ENCODE data around the gene GSN. TPM values are rescaled to one million over a fixed set of nuclear protein-coding genes. Genes with fewer than 3 reads are reported as not detected.

GSN gene
- total and polyA plus RNA-seq, 2 of the 8 experiments (the other 6 are each of a cell fraction or from before 2014, with no cell fraction given) = 52.3 to 94.5 TPM

GRCh38 chr9:121324316-121324715 lies 56.4 kb downstream of the GSN start:
- H3K14ac ChIP-seq (ENCODE audit: insufficient read length) = no peak overlapping the region
- no peak overlapping the region for H3K4ac ChIP-seq (replicated peaks; ENCODE audit: insufficient read length, low read depth, low read length)

More at GRCh38 chr9:121324316-121324715, 56.4 kb downstream of the GSN start:
- H2BK5ac ChIP-seq (ENCODE audit: low read depth, low read length) = no peak overlapping the region
- H3K36me3 ChIP-seq (ENCODE audit: control insufficient read depth in 2 of 4, insufficient read depth in 4 of 4, low read length in 3 of 4) = peaks cover 0 to 6% (median 3%) of the 10 kb centered on the region in 4 experiments; a peak in 3 of 8 replicates
- H3K27ac ChIP-seq (ENCODE audit: low read depth, low read length) = no peak overlapping the region
- no peak for TF ChIP-seq EGR1 (IDR thresholded peaks at IDR 0.05; ENCODE audit: borderline replicate concordance, low read depth, low read length)
- no peak for TF ChIP-seq JUND (IDR thresholded peaks at IDR 0.05; ENCODE audit: low read length)
- no peak for TF ChIP-seq RNF2 (IDR thresholded peaks at IDR 0.05; ENCODE audit: borderline replicate concordance, low read depth, low read length, missing control alignments, poor library complexity, severe bottlenecking)
- TF ChIP-seq CEBPB (IDR thresholded peaks at IDR 0.05; ENCODE audit: low read depth, low read length) = no peak
- no peak overlapping the region for H4K5ac ChIP-seq (ENCODE audit: insufficient read length, low read depth, low read length)
- no peak overlapping the region for H2AK5ac ChIP-seq (ENCODE audit: low read depth, low read length)
- no peak overlapping the region for H2AFZ ChIP-seq (ENCODE audit: low read length)
- H4K8ac ChIP-seq (ENCODE audit: extremely low read depth, insufficient read depth, low read length) = no peak overlapping the region
- DNase-seq (ENCODE audit: low read depth in 1 of 2, low spot score in 2 of 2) (no peak), FAIRE-seq (no peak)
- H3K4me3 ChIP-seq (ENCODE audit: extremely low read depth in 1 of 4, insufficient read depth in 2 of 4, low read depth in 3 of 4, low read length in 4 of 4) = no peak overlapping the region
- no peaks in the 10 kb centered on the region for H3K23me2 ChIP-seq (ENCODE audit: low read depth, low read length)
- no peak overlapping the region for H2BK12ac ChIP-seq (ENCODE audit: low read depth, low read length)
- no peaks in the 10 kb centered on the region for H3K79me2 ChIP-seq (ENCODE audit: control insufficient read depth in 1 of 2, insufficient read depth in 2 of 2, low read length in 2 of 2)
- no peak overlapping the region for H3K23ac ChIP-seq (ENCODE audit: insufficient read length)
- no peak overlapping the region for H3K9ac ChIP-seq (replicated peaks in 1 of 4; ENCODE audit: extremely low read depth in 1 of 4, low read depth in 3 of 4, low read length in 3 of 4)
- H3K56ac ChIP-seq (replicated peaks; ENCODE audit: insufficient read length, low read depth, low read length) = no peak overlapping the region
- WGBS, 2 experiments (ENCODE audit: extremely low coverage in 1 of 2, insufficient coverage in 1 of 2, insufficient read length in 1 of 2, insufficient replicate concordance in 2 of 2, low coverage in 1 of 2, low lambda C conversion rate in 2 of 2, missing lambda C conversion rate in 1 of 2) = 85% methylated on average over 5 of the region's 5 CpGs; no CpG with 5 or more reads in 1 of the 2 experiments
- peaks cover 0 to 3% of the 10 kb centered on the region in 2 experiments for H4K20me1 ChIP-seq (replicated peaks in 1 of 2; ENCODE audit: control insufficient read depth in 1 of 2, insufficient read depth in 2 of 2, low read length in 2 of 2)
- H2BK15ac ChIP-seq (ENCODE audit: low read length) = no peak overlapping the region
- no peaks in the 10 kb centered on the region for H3K4me1 ChIP-seq (replicated peaks in 1 of 4; ENCODE audit: control insufficient read depth in 3 of 4, insufficient read depth in 4 of 4, low read length in 3 of 4)
- no peak overlapping the region for H2BK20ac ChIP-seq (ENCODE audit: low read length)
- ChIA-PET POLR2A (ENCODE audit: partially characterized antibody) (no interaction called here), CTCF (ENCODE audit: partially characterized antibody) (interaction anchor here (0.7 to 2.3 kb wide), 2 partner anchors 47 to 75 kb away, joined by 3 to 6 read pairs; no protein-coding TSS in a partner anchor)
- H4K91ac ChIP-seq (replicated peaks; ENCODE audit: insufficient read length, low read length) = no peak overlapping the region
- H3K9me3 ChIP-seq (ENCODE audit: insufficient read depth in 2 of 2, low read depth in 1 of 2, low read length in 1 of 2) = no peaks in the 10 kb centered on the region
- H3K79me1 ChIP-seq (ENCODE audit: low read depth, low read length) = no peaks in the 10 kb centered on the region
- H3K4me2 ChIP-seq (ENCODE audit: insufficient read depth in 1 of 2, low read depth in 2 of 2, low read length in 2 of 2) = no peak overlapping the region
- no peaks in the 10 kb centered on the region for H3K27me3 ChIP-seq (replicated peaks in 1 of 4; ENCODE audit: control insufficient read depth in 3 of 4, extremely low read depth in 1 of 4, insufficient read depth in 3 of 4, low read length in 3 of 4)
- H2BK120ac ChIP-seq (replicated peaks; ENCODE audit: low read depth, low read length) = no peak overlapping the region
- H3K18ac ChIP-seq (ENCODE audit: extremely low read depth, low read length) = no peak overlapping the region

All from H1 (cell line).